ENCODE measurements around the gene SNAPC2. TPM values are rescaled to one million over a fixed set of nuclear protein-coding genes. Genes with fewer than 3 reads are reported as not detected.

The SNAPC2 gene
- total and polyA plus RNA-seq, 8 donors = 4.9 to 12.0 (median 8.0) TPM

- H3K36me3 ChIP-seq = peaks cover 0 to 26% (median 3%) of the 10 kb centered on the region in 3 donors
- no peaks in the 10 kb centered on the region for H3K9me3 ChIP-seq
- no peak overlapping the region for H3K4me3 ChIP-seq
- H3K4me1 ChIP-seq = no peaks in the 10 kb centered on the region
- FAIRE-seq = no peak
- intact Hi-C loops (cut with DNase I) = no loop called here
- no peak overlapping the region for H3K27ac ChIP-seq
- 73 to 81% methylated on average over 12 of the region's 12 CpGs for WGBS, 2 donors
- peak in 3 of 4 donors; percentile 60 to 72 (median 70) for ATAC-seq
- DNase-seq = peak in 3 of 6 donors; percentile 32 to 43 (median 37)
- peak; percentile 22 to 62 (median 49) for TF ChIP-seq CTCF (IDR thresholded peaks at IDR 0.05)
- H3K27me3 ChIP-seq = no peaks in the 10 kb centered on the region
These were observed 50.7 kb downstream of the SNAPC2 start for GRCh38 chr19:7970716-7971448.

GRCh38 chr19:7971553-7972520, 51.7 kb downstream of the SNAPC2 start:
- no peak for ATAC-seq
- peak in 1 of 6 donors; percentile 53 for DNase-seq
- FAIRE-seq = no peak

More at GRCh38 chr19:7971553-7972520, 51.7 kb downstream of the SNAPC2 start:
- intact Hi-C loops (cut with DNase I) = no loop called here
- WGBS, 2 donors = 87 to 91% methylated on average over 35 of the region's 35 CpGs
- Histone ChIP-seq H3K27ac (no peak overlapping the region), H3K9me3 (no peaks in the 10 kb centered on the region), H3K27me3 (no peaks in the 10 kb centered on the region), H3K36me3 (peaks cover 0 to 21% (median 3%) of the 10 kb centered on the region in 3 donors), H3K4me1 (no peaks in the 10 kb centered on the region), H3K4me3 (no peak overlapping the region)
- TF ChIP-seq CTCF (IDR thresholded peaks at IDR 0.05) = no peak

Other genes with a start within 250 kb of the SNAPC2 start
- gene MCEMP1, start 243.2 kb upstream of the SNAPC2 start, total RNA-seq = 1 to 10 TPM in 1 of 6 donors, under 1 TPM in 3, not detected in 2; 0.16 to 1.5 (median 0.67) TPM
- gene MCEMP1, start 243.2 kb upstream of the SNAPC2 start, polyA plus RNA-seq = under 1 TPM; 0.19 to 0.28 TPM
- gene TRAPPC5, start 239.5 kb upstream of the SNAPC2 start, total RNA-seq = 10 to 100 TPM; 26.7 to 49.8 (median 38.3) TPM
- 10 to 100 TPM; 53.0 to 89.9 TPM for gene TRAPPC5, start 239.5 kb upstream of the SNAPC2 start, polyA plus RNA-seq
- under 1 TPM in 2 of 6 donors, not detected in 4; 0.19 to 0.51 TPM for gene FCER2, start 218.2 kb upstream of the SNAPC2 start, total RNA-seq
- under 1 TPM in 1 of 2 donors, not detected in 1; 0.08 TPM for gene FCER2, start 218.2 kb upstream of the SNAPC2 start, polyA plus RNA-seq
- 1 to 10 TPM in 1 of 6 donors, under 1 TPM in 2, not detected in 3; 0.16 to 1.1 (median 0.90) TPM for gene CLEC4G, start 188.2 kb upstream of the SNAPC2 start, total RNA-seq
- gene CLEC4G, start 188.2 kb upstream of the SNAPC2 start, polyA plus RNA-seq = under 1 TPM; 0.09 to 0.68 TPM
- gene CD209, start 172.8 kb upstream of the SNAPC2 start, total RNA-seq = 1 to 10 TPM in 3 of 6 donors, under 1 TPM in 3; 0.23 to 7.0 (median 1.5) TPM
- under 1 TPM; 0.19 to 0.49 TPM for gene CD209, start 172.8 kb upstream of the SNAPC2 start, polyA plus RNA-seq
- gene CLEC4M, start 157.1 kb upstream of the SNAPC2 start, total RNA-seq = not detected
- gene CLEC4M, start 157.1 kb upstream of the SNAPC2 start, polyA plus RNA-seq = not detected
- gene EVI5L, start 90.1 kb upstream of the SNAPC2 start, total RNA-seq = 1 to 10 TPM; 3.0 to 5.2 (median 4.6) TPM
- gene EVI5L, start 90.1 kb upstream of the SNAPC2 start, polyA plus RNA-seq = 1 to 10 TPM; 7.6 to 9.1 TPM
- gene PRR36, start 45.9 kb upstream of the SNAPC2 start, total RNA-seq = 1 to 10 TPM; 1.6 to 2.1 (median 1.8) TPM
- 1 to 10 TPM; 2.8 to 3.1 TPM for gene PRR36, start 45.9 kb upstream of the SNAPC2 start, polyA plus RNA-seq
- gene LRRC8E, start 31.8 kb upstream of the SNAPC2 start, total RNA-seq = 1 to 10 TPM; 4.6 to 6.1 (median 5.0) TPM
- gene LRRC8E, start 31.8 kb upstream of the SNAPC2 start, polyA plus RNA-seq = 1 to 10 TPM; 2.6 to 3.2 TPM
- gene MAP2K7, start 16.5 kb upstream of the SNAPC2 start, total RNA-seq = 10 to 100 TPM; 13.9 to 21.0 (median 16.1) TPM
- gene MAP2K7, start 16.5 kb upstream of the SNAPC2 start, polyA plus RNA-seq = 10 to 100 TPM; 21.6 to 45.3 TPM
- 1 to 10 TPM in 1 of 6 donors, under 1 TPM in 4, not detected in 1; 0.16 to 1.1 (median 0.52) TPM for gene TGFBR3L, start 5.5 kb upstream of the SNAPC2 start, total RNA-seq
- 1 to 10 TPM in 1 of 2 donors, not detected in 1; 2.2 TPM for gene TGFBR3L, start 5.5 kb upstream of the SNAPC2 start, polyA plus RNA-seq
- 1 to 10 TPM in 4 of 6 donors, under 1 TPM in 2; 0.67 to 5.1 (median 1.5) TPM for gene CTXN1, start 5.8 kb downstream of the SNAPC2 start, total RNA-seq
- gene CTXN1, start 5.8 kb downstream of the SNAPC2 start, polyA plus RNA-seq = 1 to 10 TPM; 1.7 to 2.3 TPM
- 10 to 100 TPM; 19.8 to 51.4 (median 24.7) TPM for gene TIMM44, start 23.3 kb downstream of the SNAPC2 start, total RNA-seq
- gene TIMM44, start 23.3 kb downstream of the SNAPC2 start, polyA plus RNA-seq = 10 to 100 TPM; 78.0 to 83.1 TPM
- 10 to 100 TPM; 17.9 to 38.4 (median 28.7) TPM for gene ELAVL1, start 85.3 kb downstream of the SNAPC2 start, total RNA-seq
- gene ELAVL1, start 85.3 kb downstream of the SNAPC2 start, polyA plus RNA-seq = 10 to 100 TPM in 1 of 2 donors, 1 to 10 TPM in 1; 6.6 to 18.2 TPM
- not detected for gene CCL25, start 132.4 kb downstream of the SNAPC2 start, total RNA-seq
- under 1 TPM in 1 of 2 donors, not detected in 1; 0.19 TPM for gene CCL25, start 132.4 kb downstream of the SNAPC2 start, polyA plus RNA-seq
- gene FBN3, start 229.3 kb downstream of the SNAPC2 start, total RNA-seq = under 1 TPM in 4 of 6 donors, not detected in 2; under 0.01 to 0.20 (median 0.06) TPM
- under 1 TPM; 0.02 to 0.04 TPM for gene FBN3, start 229.3 kb downstream of the SNAPC2 start, polyA plus RNA-seq